PFSK-1 (cell line): ENCODE measurements around the gene HOXB9. TPM values are rescaled to one million over a fixed set of nuclear protein-coding genes. Genes with fewer than 3 reads are reported as not detected.

Experiments
- FOXP2 ChIP-seq: optimal IDR thresholded peaks from 2 replicates; pipeline ENCODE3; 2011; ENCODE audit warnings: borderline replicate concordance, control low read depth, inconsistent platforms; ENCODE audit not compliant: insufficient read depth; ENCODE audit errors: extremely low read length, extremely low read depth
- POLR2AphosphoS5 ChIP-seq: IDR thresholded peaks from 2 replicates; pipeline ENCODE4 v1.6.1; 2012; ENCODE audit warnings: low read depth, mild to moderate bottlenecking, control low read depth, low read length, moderate library complexity
- REST ChIP-seq, 2 experiments: IDR thresholded peaks; 2 replicates each; pipeline versions ENCODE4 v1.6.1 to v1.8.0; 2011 to 2012; ENCODE audit warnings: low read depth in 2 of 2, low read length in 2 of 2, control low read depth in 1 of 2, inconsistent platforms in 1 of 2, mild to moderate bottlenecking in 1 of 2, moderate library complexity in 1 of 2; ENCODE audit not compliant: insufficient read depth in 1 of 2
- SIN3A ChIP-seq: IDR thresholded peaks from 2 replicates; pipeline ENCODE4 v1.6.1; 2012; ENCODE audit warnings: mild to moderate bottlenecking, low read length, moderate library complexity, borderline replicate concordance; ENCODE audit not compliant: insufficient read depth
- TAF1 ChIP-seq: IDR thresholded peaks from 2 replicates; pipeline ENCODE4 v1.6.1; 2012; ENCODE audit warnings: low read length, control low read depth, borderline replicate concordance; ENCODE audit not compliant: insufficient read depth
- polyA plus RNA-seq: library from polyadenylated mRNA; unstranded; fragments of >200 nt; gene quantifications from one replicate; pipeline ENCODE4 v1.2.1, GENCODE V29; 2012; ENCODE audit warnings: low read depth, missing spikeins; ENCODE audit not compliant: insufficient read length

HOXB9 gene
- polyA plus RNA-seq, result 0.14 TPM

GRCh38 chr17:48626245-48627117 lies at the start of gene HOXB9:
HOXB9 (minus strand) TSS chr17:48626358; CDS start chr17:48626269, 89 bp downstream.
- TF ChIP-seq REST (IDR thresholded peaks at IDR 0.05; ENCODE audit: insufficient read depth in 1 of 2, low read depth in 2 of 2, low read length in 2 of 2) (no peak), SIN3A (no peak), FOXP2 (no peak), POLR2AphosphoS5 (no peak), TAF1 (no peak)

- TF ChIP-seq FOXP2 (no peak), POLR2AphosphoS5 (no peak), REST (IDR thresholded peaks at IDR 0.05; ENCODE audit: insufficient read depth in 1 of 2, low read depth in 2 of 2, low read length in 2 of 2) (no peak), TAF1 (no peak), SIN3A (no peak)
Measured at GRCh38 chr17:48672340-48672739, 46.2 kb upstream of the HOXB9 start.

GRCh38 chr17:48671697-48672171 lies 45.6 kb upstream of the HOXB9 start:
- TF ChIP-seq TAF1, result no peak
- TF ChIP-seq REST (IDR thresholded peaks at IDR 0.05; ENCODE audit: insufficient read depth in 1 of 2, low read depth in 2 of 2, low read length in 2 of 2), result 0 out of 4 replicates have a peak, but pooled peaks of 1 of the 2 experiments have one; percentile 22

GRCh38 chr17:48663134-48663924 lies 37.2 kb upstream of the HOXB9 start:
- TF ChIP-seq POLR2AphosphoS5 (no peak), FOXP2 (no peak), TAF1 (no peak), REST (IDR thresholded peaks at IDR 0.05; ENCODE audit: insufficient read depth in 1 of 2, low read depth in 2 of 2, low read length in 2 of 2) (no peak), SIN3A (no peak)
